Adrenal gland (tissue), 5 donors: ENCODE measurements around the gene CA5A.

ENCODE experiments used
- POLR2A ChIP-seq, 2 donors: fragments of 450-650 bp; IDR thresholded peaks; one replicate each; pipeline ENCODE4 v1.6.1; 2017; ENCODE audit warnings: antibody characterized with exemption in 2 of 2, mild to moderate bottlenecking in 2 of 2, moderate library complexity in 1 of 2
- TF ChIP-seq, protein P1 (sequence below), 6 experiments: fragments of 450-650 bp in 4 of 6; fragments of 200-600 bp in 2 of 6; sonication (generic) in 1 of 6; IDR thresholded peaks; 1 replicate in 5 of 6; 2 replicates in 1 of 6; pipeline versions ENCODE4 v1.5.1 to v1.8.0; 2016 to 2021; ENCODE audit warnings: antibody characterized with exemption in 6 of 6, mild to moderate bottlenecking in 2 of 6, moderate library complexity in 1 of 6
- donor health status: DM: no; HTN: no; CAD: no.

DNA sequence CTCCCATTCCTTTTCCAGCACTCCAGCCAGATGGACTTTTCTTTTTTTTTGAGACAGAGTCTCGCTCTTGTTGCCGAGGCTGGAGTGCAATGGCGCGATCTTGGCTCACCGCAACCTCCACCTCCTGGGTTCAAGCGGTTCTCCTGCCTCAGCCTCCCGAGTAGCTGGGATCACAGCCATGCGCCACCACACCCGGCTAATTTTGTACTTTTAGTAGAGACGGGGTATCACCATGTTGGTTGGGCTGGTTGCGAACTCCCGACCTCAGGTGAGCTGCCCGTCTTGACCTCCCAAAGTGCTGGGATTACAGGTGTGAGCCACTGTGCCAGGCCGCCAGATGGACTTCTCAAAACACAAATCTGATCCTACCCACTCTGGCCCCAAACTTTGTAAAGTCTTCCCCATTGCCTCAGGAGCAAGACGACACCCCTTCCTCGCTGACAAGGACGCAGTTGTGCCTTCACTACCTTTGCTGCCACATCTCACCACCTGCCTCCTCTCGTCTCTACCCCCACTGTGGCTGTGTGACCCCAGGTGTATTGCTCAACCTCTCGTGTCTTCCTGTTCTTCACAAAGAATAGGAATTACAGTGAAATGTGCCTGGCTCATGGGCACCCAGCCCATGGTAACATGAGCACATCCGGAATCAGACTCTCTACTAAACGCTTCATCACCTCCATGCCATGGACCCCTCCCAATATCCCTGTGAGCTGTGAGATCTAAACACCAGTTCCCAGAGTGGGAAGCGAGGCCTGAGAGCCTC lies 11.2 kb upstream of the CA5A start:
- TF ChIP-seq, protein P1, sequence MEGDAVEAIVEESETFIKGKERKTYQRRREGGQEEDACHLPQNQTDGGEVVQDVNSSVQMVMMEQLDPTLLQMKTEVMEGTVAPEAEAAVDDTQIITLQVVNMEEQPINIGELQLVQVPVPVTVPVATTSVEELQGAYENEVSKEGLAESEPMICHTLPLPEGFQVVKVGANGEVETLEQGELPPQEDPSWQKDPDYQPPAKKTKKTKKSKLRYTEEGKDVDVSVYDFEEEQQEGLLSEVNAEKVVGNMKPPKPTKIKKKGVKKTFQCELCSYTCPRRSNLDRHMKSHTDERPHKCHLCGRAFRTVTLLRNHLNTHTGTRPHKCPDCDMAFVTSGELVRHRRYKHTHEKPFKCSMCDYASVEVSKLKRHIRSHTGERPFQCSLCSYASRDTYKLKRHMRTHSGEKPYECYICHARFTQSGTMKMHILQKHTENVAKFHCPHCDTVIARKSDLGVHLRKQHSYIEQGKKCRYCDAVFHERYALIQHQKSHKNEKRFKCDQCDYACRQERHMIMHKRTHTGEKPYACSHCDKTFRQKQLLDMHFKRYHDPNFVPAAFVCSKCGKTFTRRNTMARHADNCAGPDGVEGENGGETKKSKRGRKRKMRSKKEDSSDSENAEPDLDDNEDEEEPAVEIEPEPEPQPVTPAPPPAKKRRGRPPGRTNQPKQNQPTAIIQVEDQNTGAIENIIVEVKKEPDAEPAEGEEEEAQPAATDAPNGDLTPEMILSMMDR (IDR thresholded peaks at IDR 0.05): no peak
- no peak for TF ChIP-seq POLR2A (IDR thresholded peaks at IDR 0.05)
